ENCODE measurements around the gene GLIS2.

Gene GLIS2

DNA sequence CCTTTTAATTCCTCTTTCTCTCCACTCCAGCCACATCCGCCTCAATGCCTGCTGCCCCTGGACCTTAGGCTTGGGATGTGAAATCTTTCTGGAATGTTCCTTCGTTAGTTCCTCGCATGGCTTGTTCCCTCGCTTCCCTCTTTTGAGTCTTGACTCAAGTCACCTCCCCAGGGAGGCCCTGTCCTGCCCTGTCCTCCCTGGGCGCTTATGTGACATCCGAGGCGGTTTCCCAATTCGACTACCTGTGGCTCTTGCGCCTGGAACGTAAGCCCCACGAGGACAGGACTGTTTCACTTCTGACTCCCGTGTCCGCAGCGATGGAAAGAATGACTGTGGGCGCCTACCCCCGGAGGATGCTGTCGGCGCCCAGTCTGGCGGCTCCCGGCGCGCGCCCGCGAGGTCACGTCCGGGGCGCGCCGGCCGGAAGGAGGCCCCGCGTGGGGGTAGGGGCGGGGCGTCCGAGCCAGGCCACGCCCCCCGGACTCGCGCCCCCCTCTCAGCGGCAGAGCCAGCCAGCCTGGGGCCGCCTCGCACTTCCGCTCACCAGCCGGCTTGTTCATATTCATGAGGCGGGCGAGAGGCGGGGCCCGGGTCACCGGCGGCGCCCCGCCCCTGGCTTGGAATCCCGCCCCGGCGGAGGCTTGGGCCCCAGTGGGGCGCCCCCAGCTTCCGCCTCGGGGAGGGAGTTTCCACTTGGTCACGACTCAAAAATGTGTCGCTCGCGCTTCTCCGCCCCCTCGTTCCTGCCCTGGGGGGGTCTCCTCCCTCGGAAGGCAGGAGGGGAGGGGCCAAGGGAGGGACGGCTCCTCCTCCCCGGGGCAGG is 8.4 kb upstream of the GLIS2 start:
- no peak for FAIRE-seq
- TF ChIP-seq CTCF (IDR thresholded peaks at IDR 0.05; ENCODE audit: insufficient read depth, missing control alignments), result no peak
- peak; percentile 90 for DNase-seq (ENCODE audit: insufficient read length, low spot score)

- TF ChIP-seq CTCF (IDR thresholded peaks at IDR 0.05; ENCODE audit: insufficient read depth, missing control alignments), result no peak
- DNase-seq (ENCODE audit: insufficient read length, low spot score), result no peak
- no peak for FAIRE-seq
Observed at GRCh38 chr16:4309102-4309832, 6.6 kb upstream of the GLIS2 start.

DNA sequence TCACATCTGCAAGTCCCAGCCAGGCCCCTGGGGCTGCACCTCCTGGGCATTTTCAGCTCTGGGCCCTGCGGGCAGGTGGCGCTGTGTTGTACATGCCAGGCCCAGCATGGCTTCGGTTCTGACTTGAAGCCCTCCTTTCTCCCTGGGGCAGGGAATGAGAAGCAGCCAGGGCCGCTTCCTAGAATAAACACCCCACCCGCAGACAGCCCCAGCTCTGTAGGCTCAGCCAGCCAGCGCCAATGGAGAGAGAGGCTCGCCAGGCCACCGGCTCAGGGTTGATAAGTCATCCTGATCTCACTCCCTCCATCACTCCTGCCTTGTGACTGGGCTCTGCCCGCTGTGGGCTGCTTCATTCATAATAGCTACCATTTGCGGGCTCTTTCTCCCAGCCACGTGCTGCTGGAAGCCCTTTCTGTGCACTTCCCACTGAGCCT is 6.0 kb upstream of the GLIS2 start:
- no peak for FAIRE-seq

DNA sequence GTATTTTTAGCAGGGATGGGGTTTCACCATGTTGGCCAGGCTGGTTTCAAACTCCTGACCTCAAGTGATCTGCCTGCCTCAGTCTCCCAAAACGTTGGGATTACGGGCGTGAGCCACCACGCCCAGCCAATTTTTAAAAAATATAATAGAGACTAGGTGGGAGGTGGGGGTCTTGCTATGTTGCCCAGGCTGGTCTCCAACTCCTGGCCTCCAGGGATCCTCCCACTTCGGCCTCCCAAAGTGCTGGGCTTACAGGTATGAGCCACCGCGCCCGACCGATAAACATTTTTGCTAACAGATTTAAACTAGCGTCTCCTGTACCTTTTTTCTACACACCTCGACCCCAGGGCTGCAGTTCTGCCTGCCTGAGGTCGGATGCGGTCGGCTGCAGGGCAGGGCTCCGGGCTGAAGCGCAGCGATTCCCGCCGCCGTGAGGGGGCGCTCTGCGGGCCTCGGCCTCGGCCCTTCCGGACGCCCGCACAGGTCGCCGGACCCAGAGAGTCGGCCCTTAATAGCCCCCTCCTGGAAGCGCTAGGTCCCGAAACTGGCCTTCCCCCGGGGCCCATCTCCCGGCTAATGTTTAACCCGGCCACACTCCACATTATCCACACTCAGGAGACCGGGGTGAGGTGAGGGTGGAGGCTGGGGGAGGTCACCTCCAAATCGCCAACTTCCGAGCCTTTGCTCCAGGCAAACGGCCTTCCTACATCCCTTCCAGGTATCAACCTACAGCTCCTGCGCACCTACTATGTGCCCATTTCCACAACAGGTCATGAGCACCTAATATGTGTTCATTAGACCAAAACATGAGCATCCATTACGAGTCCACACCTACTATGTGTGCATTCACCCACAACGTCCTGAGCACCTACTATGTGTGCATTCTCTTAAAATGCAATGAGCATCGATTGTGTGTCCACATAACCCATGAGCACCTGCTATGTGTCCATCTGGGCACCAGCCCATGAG is 2.0 kb upstream of the GLIS2 start:
- no peak for DNase-seq (ENCODE audit: insufficient read length, low spot score)
- TF ChIP-seq CTCF (IDR thresholded peaks at IDR 0.05; ENCODE audit: insufficient read depth, missing control alignments), result peak; percentile 42
- FAIRE-seq, result no peak

More for the DNA sequence above, 6.0 kb upstream of the GLIS2 start:
- peak; percentile 59 for TF ChIP-seq CTCF (IDR thresholded peaks at IDR 0.05; ENCODE audit: insufficient read depth, missing control alignments)
- no peak for DNase-seq (ENCODE audit: insufficient read length, low spot score)

DNA sequence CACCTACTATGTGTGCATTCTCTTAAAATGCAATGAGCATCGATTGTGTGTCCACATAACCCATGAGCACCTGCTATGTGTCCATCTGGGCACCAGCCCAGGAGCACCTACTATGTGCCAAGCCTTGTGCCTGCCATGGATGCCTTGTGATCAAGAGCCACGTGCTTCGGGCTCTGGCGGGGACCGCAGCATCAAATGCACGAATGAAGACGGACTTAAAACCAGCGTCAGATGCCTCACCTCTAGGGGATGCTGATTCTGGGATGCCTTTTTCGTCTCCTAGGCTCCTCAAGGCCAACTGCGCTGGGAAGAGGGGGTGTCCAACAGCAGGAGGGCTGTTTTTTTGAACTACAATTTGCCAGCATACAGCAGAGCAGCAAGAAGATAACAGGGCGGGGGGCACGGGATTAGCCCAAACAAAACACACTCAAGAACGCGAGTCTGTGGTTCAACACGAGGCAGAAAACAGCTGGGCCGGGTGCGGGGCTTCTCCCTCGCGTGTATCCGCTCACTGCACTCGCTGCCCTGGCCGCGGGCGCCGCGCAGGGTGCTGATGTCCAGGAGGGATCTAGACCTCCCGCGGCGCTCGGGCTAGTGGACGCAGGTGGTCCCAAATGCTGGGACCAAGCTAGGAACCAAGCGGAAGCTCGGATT is 1.2 kb upstream of the GLIS2 start:
- no peak for TF ChIP-seq CTCF (IDR thresholded peaks at IDR 0.05; ENCODE audit: insufficient read depth, missing control alignments)
- FAIRE-seq, result no peak
- peak; percentile 67 for DNase-seq (ENCODE audit: insufficient read length, low spot score)

- no peak for TF ChIP-seq CTCF (IDR thresholded peaks at IDR 0.05; ENCODE audit: insufficient read depth, missing control alignments)
- FAIRE-seq, result no peak
- no peak for DNase-seq (ENCODE audit: insufficient read length, low spot score)
Observed at GRCh38 chr16:4316108-4316863, 419 bp downstream of the GLIS2 start.
